ENCODE measurements around the gene CLEC19A.

Gene CLEC19A

GRCh38 chr16:19291475-19291874 lies 5.9 kb downstream of the CLEC19A start:
- Histone ChIP-seq H3K4me1 (ENCODE audit: insufficient read depth, low read length, poor library complexity, severe bottlenecking) (no peaks in the 10 kb centered on the region), H3K4me3 (ENCODE audit: low read length, poor library complexity, severe bottlenecking) (no peak overlapping the region), H3K36me3 (ENCODE audit: insufficient read depth, low read length) (no peaks in the 10 kb centered on the region), H3K9me2 (replicated peaks; ENCODE audit: low read depth, low read length) (no peaks in the 10 kb centered on the region), H3K9ac (ENCODE audit: low read depth, low read length, poor library complexity, severe bottlenecking) (no peak overlapping the region), H3K9me3 (ENCODE audit: insufficient read depth, low read depth, low read length) (no peaks in the 10 kb centered on the region; the same call in 1 of the 2 replicates), H3K4me2 (ENCODE audit: low read depth, low read length, poor library complexity, severe bottlenecking) (no peak overlapping the region), H2AFZ (ENCODE audit: low read length) (no peak overlapping the region), H4K20me1 (ENCODE audit: insufficient read depth, low read length, poor library complexity, severe bottlenecking) (no peaks in the 10 kb centered on the region), H3K79me2 (ENCODE audit: insufficient read depth, low read length) (no peaks in the 10 kb centered on the region), H3K27me3 (ENCODE audit: insufficient read depth, low read length, poor library complexity, severe bottlenecking) (no peaks in the 10 kb centered on the region), H3F3A (ENCODE audit: low read depth) (no peaks in the 10 kb centered on the region)
- TF ChIP-seq EZH2phosphoT487 (IDR thresholded peaks at IDR 0.05; ENCODE audit: borderline replicate concordance) (no peak), CTCF (conservative IDR thresholded peaks at IDR 0.05; ENCODE audit: low read length) (no peak)

GRCh38 chr16:19292186-19292585 lies 6.7 kb downstream of the CLEC19A start:
- Histone ChIP-seq H3K9me3 (ENCODE audit: insufficient read depth, low read depth, low read length) (no peaks in the 10 kb centered on the region; the same call in 1 of the 2 replicates), H3K4me1 (ENCODE audit: insufficient read depth, low read length, poor library complexity, severe bottlenecking) (no peaks in the 10 kb centered on the region), H3K79me2 (ENCODE audit: insufficient read depth, low read length) (no peaks in the 10 kb centered on the region), H3K4me2 (ENCODE audit: low read depth, low read length, poor library complexity, severe bottlenecking) (no peak overlapping the region), H3K9me2 (replicated peaks; ENCODE audit: low read depth, low read length) (no peaks in the 10 kb centered on the region), H4K20me1 (ENCODE audit: insufficient read depth, low read length, poor library complexity, severe bottlenecking) (no peaks in the 10 kb centered on the region), H3F3A (ENCODE audit: low read depth) (no peaks in the 10 kb centered on the region), H2AFZ (ENCODE audit: low read length) (no peak overlapping the region), H3K36me3 (ENCODE audit: insufficient read depth, low read length) (no peaks in the 10 kb centered on the region), H3K9ac (ENCODE audit: low read depth, low read length, poor library complexity, severe bottlenecking) (no peak overlapping the region), H3K27me3 (ENCODE audit: insufficient read depth, low read length, poor library complexity, severe bottlenecking) (no peaks in the 10 kb centered on the region), H3K4me3 (ENCODE audit: low read length, poor library complexity, severe bottlenecking) (no peak overlapping the region)
- no peak for TF ChIP-seq CTCF (conservative IDR thresholded peaks at IDR 0.05; ENCODE audit: low read length)
- no peak for TF ChIP-seq EZH2phosphoT487 (IDR thresholded peaks at IDR 0.05; ENCODE audit: borderline replicate concordance)

- H3K4me2 ChIP-seq (ENCODE audit: low read depth, low read length, poor library complexity, severe bottlenecking): no peak overlapping the region
- no peaks in the 10 kb centered on the region; the same call in 1 of the 2 replicates for H3K9me3 ChIP-seq (ENCODE audit: insufficient read depth, low read depth, low read length)
- H3K9ac ChIP-seq (ENCODE audit: low read depth, low read length, poor library complexity, severe bottlenecking): no peak overlapping the region
- no peaks in the 10 kb centered on the region for H3K27me3 ChIP-seq (ENCODE audit: insufficient read depth, low read length, poor library complexity, severe bottlenecking)
- no peaks in the 10 kb centered on the region for H3F3A ChIP-seq (ENCODE audit: low read depth)
- no peak overlapping the region for H3K4me3 ChIP-seq (ENCODE audit: low read length, poor library complexity, severe bottlenecking)
- H3K36me3 ChIP-seq (ENCODE audit: insufficient read depth, low read length): no peaks in the 10 kb centered on the region
- H3K4me1 ChIP-seq (ENCODE audit: insufficient read depth, low read length, poor library complexity, severe bottlenecking): no peaks in the 10 kb centered on the region
- no peaks in the 10 kb centered on the region for H3K9me2 ChIP-seq (replicated peaks; ENCODE audit: low read depth, low read length)
- no peaks in the 10 kb centered on the region for H4K20me1 ChIP-seq (ENCODE audit: insufficient read depth, low read length, poor library complexity, severe bottlenecking)
- no peaks in the 10 kb centered on the region for H3K79me2 ChIP-seq (ENCODE audit: insufficient read depth, low read length)
- TF ChIP-seq CTCF (conservative IDR thresholded peaks at IDR 0.05; ENCODE audit: low read length) (no peak), EZH2phosphoT487 (IDR thresholded peaks at IDR 0.05; ENCODE audit: borderline replicate concordance) (no peak)
- H2AFZ ChIP-seq (ENCODE audit: low read length): no peak overlapping the region
Observed at GRCh38 chr16:19294156-19294649, 8.7 kb downstream of the CLEC19A start.

All from Loucy (cell line).